ENCODE results near the gene CAMK1G. TPM values are rescaled to one million over a fixed set of nuclear protein-coding genes. Genes with fewer than 3 reads are reported as not detected.

The CAMK1G gene
- total RNA-seq, 1 donor from 2014 or later, result not detected

DNA sequence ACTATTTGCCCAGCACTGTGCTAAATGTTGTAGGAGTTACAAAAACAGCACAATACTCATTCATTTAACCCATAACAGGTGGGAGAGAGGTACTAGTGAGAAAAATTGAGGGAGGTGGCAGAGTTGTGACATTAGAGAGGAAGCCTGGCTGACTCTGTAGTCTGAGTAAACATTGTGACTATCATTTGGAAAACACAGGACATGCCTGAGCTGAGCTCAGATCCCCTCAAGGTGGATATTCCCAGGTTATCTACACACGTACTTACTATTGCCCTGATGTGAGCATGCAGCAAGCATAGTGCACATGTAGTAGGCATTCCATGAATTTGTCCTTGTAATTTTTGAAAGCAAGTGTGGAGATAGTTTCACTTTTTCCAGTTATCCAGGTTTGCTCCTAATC, 10.9 kb downstream of the CAMK1G start:
- Mint-ChIP-seq H3K36me3 (ENCODE audit: low read depth, unreplicated experiment) (no peaks in the 10 kb centered on the region), H3K4me3 (ENCODE audit: unreplicated experiment) (no peak overlapping the region), H3K4me1 (ENCODE audit: unreplicated experiment) (peaks cover 11% of the 10 kb centered on the region), H3K27ac (ENCODE audit: unreplicated experiment) (no peak overlapping the region), H3K27me3 (ENCODE audit: unreplicated experiment) (peaks cover 5% of the 10 kb centered on the region), H3K9me3 (ENCODE audit: unreplicated experiment) (no peaks in the 10 kb centered on the region)
- TF ChIP-seq, protein P1, sequence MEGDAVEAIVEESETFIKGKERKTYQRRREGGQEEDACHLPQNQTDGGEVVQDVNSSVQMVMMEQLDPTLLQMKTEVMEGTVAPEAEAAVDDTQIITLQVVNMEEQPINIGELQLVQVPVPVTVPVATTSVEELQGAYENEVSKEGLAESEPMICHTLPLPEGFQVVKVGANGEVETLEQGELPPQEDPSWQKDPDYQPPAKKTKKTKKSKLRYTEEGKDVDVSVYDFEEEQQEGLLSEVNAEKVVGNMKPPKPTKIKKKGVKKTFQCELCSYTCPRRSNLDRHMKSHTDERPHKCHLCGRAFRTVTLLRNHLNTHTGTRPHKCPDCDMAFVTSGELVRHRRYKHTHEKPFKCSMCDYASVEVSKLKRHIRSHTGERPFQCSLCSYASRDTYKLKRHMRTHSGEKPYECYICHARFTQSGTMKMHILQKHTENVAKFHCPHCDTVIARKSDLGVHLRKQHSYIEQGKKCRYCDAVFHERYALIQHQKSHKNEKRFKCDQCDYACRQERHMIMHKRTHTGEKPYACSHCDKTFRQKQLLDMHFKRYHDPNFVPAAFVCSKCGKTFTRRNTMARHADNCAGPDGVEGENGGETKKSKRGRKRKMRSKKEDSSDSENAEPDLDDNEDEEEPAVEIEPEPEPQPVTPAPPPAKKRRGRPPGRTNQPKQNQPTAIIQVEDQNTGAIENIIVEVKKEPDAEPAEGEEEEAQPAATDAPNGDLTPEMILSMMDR (IDR thresholded peaks at IDR 0.05; ENCODE audit: unreplicated experiment), result no peak
- DNase-seq (ENCODE audit: low spot score), result no peak

DNA sequence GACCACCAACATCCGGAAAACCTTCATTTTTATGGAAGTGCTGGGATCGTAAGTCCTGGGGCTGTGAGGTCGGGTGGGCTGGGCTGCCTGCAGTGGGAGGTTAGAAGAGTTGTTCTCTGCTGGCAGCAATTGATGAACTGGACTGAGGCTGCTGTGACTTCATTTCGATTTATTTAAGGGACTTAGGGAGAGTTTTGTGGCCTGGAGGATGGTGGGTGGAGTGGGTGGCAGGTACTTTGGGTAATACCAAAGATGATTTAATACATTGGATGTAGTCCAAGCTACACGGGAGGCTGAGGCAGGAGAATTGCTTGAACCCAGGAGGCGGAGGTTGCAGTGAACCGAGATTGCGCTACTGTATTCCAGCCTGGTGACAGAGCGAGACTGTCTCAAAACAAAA, 11.5 kb downstream of the CAMK1G start:
- H3K4me3 Mint-ChIP-seq (ENCODE audit: unreplicated experiment), result no peak overlapping the region
- no peak overlapping the region for H3K27ac Mint-ChIP-seq (ENCODE audit: unreplicated experiment)
- no peaks in the 10 kb centered on the region for H3K9me3 Mint-ChIP-seq (ENCODE audit: unreplicated experiment)
- peaks cover 5% of the 10 kb centered on the region for H3K27me3 Mint-ChIP-seq (ENCODE audit: unreplicated experiment)
- TF ChIP-seq, protein P1 (IDR thresholded peaks at IDR 0.05; ENCODE audit: unreplicated experiment), result no peak
- peaks cover 11% of the 10 kb centered on the region for H3K4me1 Mint-ChIP-seq (ENCODE audit: unreplicated experiment)
- H3K36me3 Mint-ChIP-seq (ENCODE audit: low read depth, unreplicated experiment), result no peaks in the 10 kb centered on the region
- no peak for DNase-seq (ENCODE audit: low spot score)

DNA sequence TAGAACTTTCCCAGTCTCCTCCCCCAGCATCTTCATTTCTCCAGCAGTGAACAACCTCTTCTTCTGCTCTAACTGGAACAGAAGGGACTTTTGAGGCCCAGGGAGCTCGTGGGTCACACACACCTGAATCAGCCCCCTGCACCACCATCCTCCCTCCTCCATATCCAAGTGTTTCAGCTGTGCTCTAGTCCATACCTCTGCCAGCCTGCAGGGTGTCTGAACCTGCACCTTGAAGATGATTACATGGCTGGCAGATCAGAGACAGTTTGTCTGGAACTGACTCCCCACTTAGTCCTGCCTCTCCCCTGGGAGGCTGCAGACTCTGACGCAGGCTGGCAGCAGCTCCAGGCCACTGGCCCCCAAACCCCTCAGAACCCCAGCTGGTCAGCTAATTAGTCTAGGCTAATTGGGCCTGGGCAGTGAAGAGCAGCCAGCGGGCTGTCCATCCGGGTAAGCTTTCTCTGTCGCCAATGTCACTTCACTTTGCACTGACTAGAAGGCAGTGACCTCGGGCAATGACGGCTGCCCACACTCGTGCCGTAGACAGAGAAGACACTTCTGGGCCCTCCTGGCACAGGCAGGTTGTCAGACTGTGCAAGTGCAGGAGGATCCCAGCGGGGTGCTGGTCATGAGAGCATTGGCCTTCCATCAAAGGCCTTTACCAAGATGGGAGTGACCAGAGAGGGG, 12.2 kb downstream of the CAMK1G start:
- DNase-seq (ENCODE audit: low spot score), result no peak
- H3K4me3 Mint-ChIP-seq (ENCODE audit: unreplicated experiment), result no peak overlapping the region
- no peak overlapping the region for H3K27ac Mint-ChIP-seq (ENCODE audit: unreplicated experiment)
- H3K9me3 Mint-ChIP-seq (ENCODE audit: unreplicated experiment), result no peaks in the 10 kb centered on the region
- TF ChIP-seq, protein P1 (IDR thresholded peaks at IDR 0.05; ENCODE audit: unreplicated experiment), result no peak
- H3K36me3 Mint-ChIP-seq (ENCODE audit: low read depth, unreplicated experiment), result no peaks in the 10 kb centered on the region
- peaks cover 5% of the 10 kb centered on the region for H3K27me3 Mint-ChIP-seq (ENCODE audit: unreplicated experiment)
- H3K4me1 Mint-ChIP-seq (ENCODE audit: unreplicated experiment), result peaks cover 11% of the 10 kb centered on the region

DNA sequence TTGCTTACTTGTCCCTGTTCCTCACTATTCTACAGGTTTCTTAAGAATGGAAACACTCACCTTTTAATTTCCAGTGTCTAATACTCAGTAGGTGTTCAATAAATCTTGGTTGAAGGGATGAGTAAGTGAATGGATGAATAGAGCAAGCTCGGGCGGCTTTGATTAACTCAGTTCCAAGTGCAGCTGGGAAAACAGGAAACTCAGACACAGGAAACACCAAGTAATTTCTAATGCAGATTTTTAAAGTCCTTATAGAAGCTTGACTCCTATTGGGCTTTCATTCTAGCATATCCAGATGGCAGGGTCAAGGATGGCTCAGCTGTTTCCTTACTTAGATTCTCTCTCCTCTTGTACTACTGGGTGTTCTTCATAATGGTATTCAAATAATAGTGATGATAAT, 14.0 kb downstream of the CAMK1G start:
- Mint-ChIP-seq H3K27ac (ENCODE audit: unreplicated experiment) (no peak overlapping the region), H3K36me3 (ENCODE audit: low read depth, unreplicated experiment) (no peaks in the 10 kb centered on the region), H3K4me3 (ENCODE audit: unreplicated experiment) (no peak overlapping the region), H3K27me3 (ENCODE audit: unreplicated experiment) (peaks cover 5% of the 10 kb centered on the region), H3K9me3 (ENCODE audit: unreplicated experiment) (no peaks in the 10 kb centered on the region), H3K4me1 (ENCODE audit: unreplicated experiment) (peaks cover 18% of the 10 kb centered on the region)
- TF ChIP-seq, protein P1 (IDR thresholded peaks at IDR 0.05; ENCODE audit: unreplicated experiment), result no peak
- DNase-seq (ENCODE audit: low spot score), result no peak

DNA sequence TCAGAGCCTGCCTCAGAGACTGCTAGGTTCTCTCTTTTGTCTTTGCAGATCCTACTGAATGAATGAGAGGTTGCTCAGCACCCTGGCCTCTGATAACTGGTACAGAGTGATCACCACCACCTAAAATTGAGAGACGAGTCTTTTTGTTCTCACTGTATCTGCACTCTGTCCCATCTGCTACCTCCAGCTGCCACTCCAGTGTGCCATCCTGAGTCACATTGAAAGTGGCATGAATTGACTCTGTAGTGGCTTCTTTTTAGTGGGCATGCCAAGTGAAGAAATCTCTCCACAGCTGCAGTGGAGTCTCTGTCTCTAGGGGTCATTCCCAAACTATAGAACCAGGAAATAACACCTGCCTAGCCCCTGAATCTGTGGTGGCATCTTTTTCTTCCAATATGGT, 14.7 kb downstream of the CAMK1G start:
- TF ChIP-seq, protein P1 (IDR thresholded peaks at IDR 0.05; ENCODE audit: unreplicated experiment), result no peak
- H3K4me3 Mint-ChIP-seq (ENCODE audit: unreplicated experiment), result no peak overlapping the region
- DNase-seq (ENCODE audit: low spot score), result no peak
- H3K4me1 Mint-ChIP-seq (ENCODE audit: unreplicated experiment), result peaks cover 22% of the 10 kb centered on the region
- H3K36me3 Mint-ChIP-seq (ENCODE audit: low read depth, unreplicated experiment), result no peaks in the 10 kb centered on the region
- peaks cover 5% of the 10 kb centered on the region for H3K27me3 Mint-ChIP-seq (ENCODE audit: unreplicated experiment)
- H3K9me3 Mint-ChIP-seq (ENCODE audit: unreplicated experiment), result no peaks in the 10 kb centered on the region
- H3K27ac Mint-ChIP-seq (ENCODE audit: unreplicated experiment), result no peak overlapping the region
